Stomach (tissue), 9 donors: ENCODE results near the gene PNLIPRP1. TPM values are rescaled to one million over a fixed set of nuclear protein-coding genes. Genes with fewer than 3 reads are reported as not detected.

Source experiments
- DNase-seq, 2 donors: peaks; one replicate each; pipeline versions ENCODE4 v3.0.0 to v3.0.0-alpha.2; 2013 to 2019
- H3K27ac ChIP-seq, 5 donors: fragments of 200-600 bp in 4 of 5; sonication (generic) in 4 of 5; one replicate each; pipeline ENCODE4 v1.5.1; 2013 to 2019; ENCODE audit warnings: mild to moderate bottlenecking in 1 of 5, moderate library complexity in 1 of 5
- H3K27me3 ChIP-seq, 3 donors: fragments of 200-600 bp; sonication (generic); one replicate each; pipeline ENCODE4 v1.5.1; 2017 to 2019; ENCODE audit warnings: mixed run types in 1 of 3
- H3K36me3 ChIP-seq, 4 donors: fragments of 200-600 bp; sonication (generic); 1 replicate in 3 of 4; 2 replicates in 1 of 4; pipeline ENCODE4 v1.5.1; 2016 to 2019
- H3K4me1 ChIP-seq, 4 donors: fragments of 200-600 bp; sonication (generic); one replicate each; pipeline ENCODE4 v1.5.1; 2016 to 2019
- H3K4me3 ChIP-seq, 4 donors: fragments of 200-600 bp; sonication (generic) in 3 of 4; one replicate each; pipeline ENCODE4 v1.5.1; 2016 to 2019; ENCODE audit warnings: mild to moderate bottlenecking in 1 of 4
- H3K9me3 ChIP-seq, 4 donors: fragments of 200-600 bp; sonication (generic); one replicate each; pipeline ENCODE4 v1.5.1; 2016 to 2019
- CTCF ChIP-seq, 7 experiments: fragments of 450-650 bp in 4 of 7; fragments of 200-600 bp in 3 of 7; sonication (generic) in 3 of 7; IDR thresholded peaks; one replicate each; pipeline ENCODE4 v1.5.1; 2016 to 2019; ENCODE audit warnings: antibody characterized with exemption in 7 of 7, control low read depth in 2 of 7, mild to moderate bottlenecking in 1 of 7
- EP300 ChIP-seq: sonication (generic); formaldehyde crosslinking; IDR thresholded peaks from one replicate; pipeline ENCODE4 v1.6.1; 2017; ENCODE audit warnings: antibody characterized with exemption
- POLR2A ChIP-seq, 4 donors: fragments of 450-650 bp; IDR thresholded peaks; one replicate each; pipeline ENCODE4 v1.6.1; 2016; ENCODE audit warnings: antibody characterized with exemption in 4 of 4, control low read depth in 2 of 4, mild to moderate bottlenecking in 1 of 4, moderate library complexity in 1 of 4
- POLR2AphosphoS5 ChIP-seq, 3 donors: sonication (generic); formaldehyde crosslinking; IDR thresholded peaks; one replicate each; pipeline ENCODE4 v1.6.1; 2016; ENCODE audit warnings: antibody characterized with exemption in 3 of 3
- WGBS, 5 donors: extraction: QIAGEN DNeasy Blood & Tissue Kit in 3 of 5; methylation state at CpG; one replicate each; pipeline versions ENCODE4 v1.1.5 to v1.1.7; 2013 to 2018; 5-methylcytosine and 5-hydroxymethylcytosine counted together
- intact Hi-C: fragments of 100-400 bp; cut with DNase I; formaldehyde crosslinking; loops from one replicate; pipeline ENCODE4 v1.15.1; 2023; ENCODE audit warnings: low total_unique reads
- polyA plus RNA-seq, 3 donors: library from polyadenylated mRNA; stranded (reverse); fragments of 200-250 nt; gene quantifications; one replicate each; pipeline ENCODE4 v1.2.3, GENCODE V29; 2013
- total RNA-seq, 5 donors: library from RNA; depleted of rRNA; stranded (reverse); fragments of >200 nt; gene quantifications; one replicate each; pipeline versions ENCODE4 v1.1.0 to v1.2.3, GENCODE V29; 2014 to 2016
- donor health status: healthy with polysubstance abuse.
- donor health status: Bipolar disorder and iron deficiency.
- donor health status: healthy.

Gene PNLIPRP1
- total and polyA plus RNA-seq, 8 donors: 0.18 to 9.2 (median 0.81) TPM; not detected in 5

- Histone ChIP-seq H3K27me3 (peaks cover 0 to 3% (median 0%) of the 10 kb centered on the region in 3 donors), H3K36me3 (no peaks in the 10 kb centered on the region), H3K4me1 (no peaks in the 10 kb centered on the region), H3K27ac (no peak overlapping the region), H3K4me3 (no peak overlapping the region), H3K9me3 (peaks cover 0 to 10% (median 5%) of the 10 kb centered on the region in 4 donors)
- DNase-seq: no peak
- 76 to 87% (median 83%) methylated on average over 8 of the region's 8 CpGs for WGBS, 5 donors
- TF ChIP-seq CTCF (IDR thresholded peaks at IDR 0.05): no peak
- no peak for TF ChIP-seq EP300
- intact Hi-C loops: no loop called here
Measured at GRCh38 chr10:116648903-116649302, 58.1 kb downstream of the PNLIPRP1 start.

DNA sequence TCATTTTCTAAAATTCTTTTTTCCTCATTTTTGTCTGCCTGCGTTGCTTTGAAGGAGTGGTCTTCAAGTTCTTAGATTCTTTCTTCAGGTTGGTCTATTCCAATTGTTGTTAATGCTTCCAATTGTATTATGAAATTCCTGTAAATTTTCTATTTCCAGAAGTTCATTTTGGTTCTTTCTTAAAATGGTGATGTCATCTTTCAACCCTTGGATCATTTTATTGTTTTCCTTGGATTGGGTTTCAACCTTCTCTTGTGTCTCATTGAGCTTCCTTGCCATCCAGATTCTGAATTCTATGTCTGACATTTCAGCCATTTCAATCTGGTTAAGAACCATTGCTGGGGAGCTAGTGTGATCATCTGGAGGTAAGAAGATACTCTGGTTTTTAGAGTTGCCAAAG is 63.1 kb downstream of the PNLIPRP1 start:
- peaks cover 0 to 13% (median 6%) of the 10 kb centered on the region in 3 donors for H3K27me3 ChIP-seq
- H3K4me3 ChIP-seq: no peak overlapping the region
- no peak for TF ChIP-seq POLR2A (IDR thresholded peaks at IDR 0.05)
- no peak for TF ChIP-seq EP300
- TF ChIP-seq POLR2AphosphoS5 (IDR thresholded peaks at IDR 0.05): no peak
- TF ChIP-seq CTCF (IDR thresholded peaks at IDR 0.05): no peak
- H3K4me1 ChIP-seq: no peaks in the 10 kb centered on the region
- no peaks in the 10 kb centered on the region for H3K36me3 ChIP-seq
- intact Hi-C loops: no loop called here
- H3K27ac ChIP-seq: no peak overlapping the region
- WGBS, 5 donors: 74 to 97% (median 85%) methylated on average over 1 of the region's 1 CpG
- no peak for DNase-seq
- peaks cover 0 to 8% (median 5%) of the 10 kb centered on the region in 4 donors for H3K9me3 ChIP-seq

- Histone ChIP-seq H3K9me3 (peaks cover 0 to 4% (median 0%) of the 10 kb centered on the region in 4 donors), H3K27ac (no peak overlapping the region), H3K27me3 (peaks cover 0 to 13% (median 6%) of the 10 kb centered on the region in 3 donors), H3K4me3 (no peak overlapping the region), H3K4me1 (no peaks in the 10 kb centered on the region), H3K36me3 (no peaks in the 10 kb centered on the region)
- intact Hi-C loops: no loop called here
- TF ChIP-seq CTCF (IDR thresholded peaks at IDR 0.05) (no peak), POLR2AphosphoS5 (IDR thresholded peaks at IDR 0.05) (no peak), EP300 (no peak), POLR2A (IDR thresholded peaks at IDR 0.05) (no peak)
- WGBS, 5 donors: 40 to 58% (median 52%) methylated on average over 4 of the region's 4 CpGs
- no peak for DNase-seq
Measured at GRCh38 chr10:116654816-116655215, 64.1 kb downstream of the PNLIPRP1 start.

- WGBS, 5 donors: 74 to 91% (median 82%) methylated on average over 2 of the region's 2 CpGs
- intact Hi-C loops: no loop called here
- Histone ChIP-seq H3K36me3 (no peaks in the 10 kb centered on the region), H3K4me1 (no peaks in the 10 kb centered on the region), H3K4me3 (no peak overlapping the region), H3K27me3 (peaks cover 0 to 13% (median 6%) of the 10 kb centered on the region in 3 donors), H3K9me3 (no peaks in the 10 kb centered on the region), H3K27ac (no peak overlapping the region)
- TF ChIP-seq POLR2AphosphoS5 (IDR thresholded peaks at IDR 0.05) (no peak), EP300 (no peak), CTCF (IDR thresholded peaks at IDR 0.05) (no peak), POLR2A (IDR thresholded peaks at IDR 0.05) (no peak)
- no peak for DNase-seq
Measured at GRCh38 chr10:116655568-116655967, 64.8 kb downstream of the PNLIPRP1 start.
